ENCODE results near the gene SDK2. TPM values are rescaled to one million over a fixed set of nuclear protein-coding genes. Genes with fewer than 3 reads are reported as not detected.

The SDK2 gene
- total and polyA plus RNA-seq, 11 donors = 0.84 to 4.0 (median 2.6) TPM

DNA sequence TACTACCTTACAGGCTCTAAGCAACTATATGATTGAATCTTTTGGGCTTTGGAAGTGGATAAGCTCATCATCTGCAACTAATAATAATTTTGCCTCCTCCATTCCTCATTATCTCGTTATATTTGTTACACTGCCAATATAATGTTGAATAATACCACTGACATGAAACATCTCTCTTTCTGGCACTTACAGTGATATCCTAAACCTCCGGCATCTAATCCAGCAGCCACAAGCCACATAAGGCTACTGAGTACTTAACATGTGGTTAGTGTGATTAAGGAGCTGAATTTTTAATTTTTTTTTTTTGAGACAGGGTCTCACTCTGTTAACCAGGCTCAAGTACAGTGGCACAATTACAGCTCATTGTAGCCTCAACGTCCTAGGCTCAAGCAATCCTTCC lies 342.1 kb downstream of the SDK2 start:
- no peak for ATAC-seq
- no peak for TF ChIP-seq POLR2A (IDR thresholded peaks at IDR 0.05)
- TF ChIP-seq, protein P1, sequence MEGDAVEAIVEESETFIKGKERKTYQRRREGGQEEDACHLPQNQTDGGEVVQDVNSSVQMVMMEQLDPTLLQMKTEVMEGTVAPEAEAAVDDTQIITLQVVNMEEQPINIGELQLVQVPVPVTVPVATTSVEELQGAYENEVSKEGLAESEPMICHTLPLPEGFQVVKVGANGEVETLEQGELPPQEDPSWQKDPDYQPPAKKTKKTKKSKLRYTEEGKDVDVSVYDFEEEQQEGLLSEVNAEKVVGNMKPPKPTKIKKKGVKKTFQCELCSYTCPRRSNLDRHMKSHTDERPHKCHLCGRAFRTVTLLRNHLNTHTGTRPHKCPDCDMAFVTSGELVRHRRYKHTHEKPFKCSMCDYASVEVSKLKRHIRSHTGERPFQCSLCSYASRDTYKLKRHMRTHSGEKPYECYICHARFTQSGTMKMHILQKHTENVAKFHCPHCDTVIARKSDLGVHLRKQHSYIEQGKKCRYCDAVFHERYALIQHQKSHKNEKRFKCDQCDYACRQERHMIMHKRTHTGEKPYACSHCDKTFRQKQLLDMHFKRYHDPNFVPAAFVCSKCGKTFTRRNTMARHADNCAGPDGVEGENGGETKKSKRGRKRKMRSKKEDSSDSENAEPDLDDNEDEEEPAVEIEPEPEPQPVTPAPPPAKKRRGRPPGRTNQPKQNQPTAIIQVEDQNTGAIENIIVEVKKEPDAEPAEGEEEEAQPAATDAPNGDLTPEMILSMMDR (IDR thresholded peaks at IDR 0.05) = no peak
- peak overlapping the region in 3 of 12 donors; percentile 15 to 100 (median 96) for H3K27ac ChIP-seq

DNA sequence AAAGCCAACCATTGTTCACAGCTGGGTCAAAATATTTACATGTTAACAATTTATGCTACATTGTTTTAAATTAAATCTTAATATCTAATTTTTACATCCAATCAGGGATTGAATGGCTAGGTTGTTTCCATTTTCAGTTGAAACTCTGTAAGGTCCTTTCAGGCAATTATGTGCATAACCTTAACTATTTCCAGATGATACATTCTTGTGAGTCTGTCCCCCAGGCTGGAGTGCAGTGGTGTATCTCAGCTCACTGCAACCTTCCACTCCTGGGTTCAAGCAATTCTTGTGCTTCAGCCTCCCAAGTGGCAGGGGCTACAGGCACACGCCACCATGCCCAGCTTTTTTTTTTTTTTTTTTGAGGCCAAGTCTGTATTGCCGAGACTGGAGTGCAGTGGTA lies 342.9 kb downstream of the SDK2 start:
- Histone ChIP-seq H3K9me3 (no peaks in the 10 kb centered on the region), H3K36me3 (peaks cover 0 to 2% (median 0%) of the 10 kb centered on the region in 9 donors), H3K4me3 (no peak overlapping the region), H3K27ac (peak overlapping the region in 1 of 12 donors; percentile 100), H3K27me3 (no peaks in the 10 kb centered on the region), H3K4me1 (peaks cover 33 to 88% (median 64%) of the 10 kb centered on the region in 12 donors)
- no peak for DNase-seq
- TF ChIP-seq, protein P1 (IDR thresholded peaks at IDR 0.05) = no peak
- no peak for TF ChIP-seq POLR2A (IDR thresholded peaks at IDR 0.05)
- WGBS, 4 donors = 92 to 98% (median 93%) methylated on average over 2 of the region's 2 CpGs
- intact Hi-C loops (cut with DNase I) = loop anchor here in 1 of 10 donors (10.0 kb wide), 1 partner anchor 47 kb away; no protein-coding TSS in a partner anchor
- ATAC-seq = no peak

More for the DNA sequence above, 342.1 kb downstream of the SDK2 start:
- Histone ChIP-seq H3K4me1 (peaks cover 41 to 96% (median 72%) of the 10 kb centered on the region in 12 donors), H3K4me3 (no peak overlapping the region), H3K27me3 (no peaks in the 10 kb centered on the region), H3K36me3 (peaks cover 0 to 2% (median 0%) of the 10 kb centered on the region in 9 donors), H3K9me3 (no peaks in the 10 kb centered on the region)
- DNase-seq = no peak
- intact Hi-C loops (cut with DNase I) = loop anchor here in 1 of 10 donors (10.0 kb wide), 1 partner anchor 47 kb away; no protein-coding TSS in a partner anchor
- 43 to 45% (median 44%) methylated on average over 3 of the region's 3 CpGs for WGBS, 4 donors

DNA sequence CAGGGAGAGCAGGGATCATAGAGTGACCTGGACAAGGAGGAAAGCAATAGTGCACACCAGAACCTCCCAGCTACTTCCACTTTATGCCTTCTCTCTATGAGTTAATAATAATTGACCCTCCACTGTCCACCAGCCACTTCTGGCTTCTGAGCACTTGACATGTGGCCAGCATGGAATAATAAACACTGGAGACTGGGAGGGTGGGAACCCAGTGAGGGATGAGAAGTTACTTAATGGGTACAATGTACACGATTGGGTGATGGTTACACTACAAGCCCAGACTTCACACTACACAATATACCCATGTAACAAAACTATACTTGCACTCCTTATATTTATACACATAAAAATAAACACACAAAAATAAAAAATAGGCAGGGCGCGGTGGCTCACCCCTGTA lies 343.9 kb downstream of the SDK2 start:
- no peak overlapping the region for H3K4me3 ChIP-seq
- H3K36me3 ChIP-seq = peaks cover 0 to 2% (median 0%) of the 10 kb centered on the region in 9 donors
- H3K27me3 ChIP-seq = no peaks in the 10 kb centered on the region
- ATAC-seq (no peak), DNase-seq (no peak)
- WGBS, 4 donors = 82 to 89% (median 87%) methylated on average over 3 of the region's 3 CpGs
- peaks cover 26 to 82% (median 56%) of the 10 kb centered on the region in 12 donors for H3K4me1 ChIP-seq
- intact Hi-C loops (cut with DNase I) = loop anchor here in 1 of 10 donors (10.0 kb wide), 1 partner anchor 46 kb away; no protein-coding TSS in a partner anchor
- H3K9me3 ChIP-seq = no peaks in the 10 kb centered on the region
- TF ChIP-seq, protein P1 (IDR thresholded peaks at IDR 0.05) = no peak
- TF ChIP-seq POLR2A (IDR thresholded peaks at IDR 0.05) = no peak
- H3K27ac ChIP-seq = peak overlapping the region in 2 of 12 donors; percentile 22 to 100

DNA sequence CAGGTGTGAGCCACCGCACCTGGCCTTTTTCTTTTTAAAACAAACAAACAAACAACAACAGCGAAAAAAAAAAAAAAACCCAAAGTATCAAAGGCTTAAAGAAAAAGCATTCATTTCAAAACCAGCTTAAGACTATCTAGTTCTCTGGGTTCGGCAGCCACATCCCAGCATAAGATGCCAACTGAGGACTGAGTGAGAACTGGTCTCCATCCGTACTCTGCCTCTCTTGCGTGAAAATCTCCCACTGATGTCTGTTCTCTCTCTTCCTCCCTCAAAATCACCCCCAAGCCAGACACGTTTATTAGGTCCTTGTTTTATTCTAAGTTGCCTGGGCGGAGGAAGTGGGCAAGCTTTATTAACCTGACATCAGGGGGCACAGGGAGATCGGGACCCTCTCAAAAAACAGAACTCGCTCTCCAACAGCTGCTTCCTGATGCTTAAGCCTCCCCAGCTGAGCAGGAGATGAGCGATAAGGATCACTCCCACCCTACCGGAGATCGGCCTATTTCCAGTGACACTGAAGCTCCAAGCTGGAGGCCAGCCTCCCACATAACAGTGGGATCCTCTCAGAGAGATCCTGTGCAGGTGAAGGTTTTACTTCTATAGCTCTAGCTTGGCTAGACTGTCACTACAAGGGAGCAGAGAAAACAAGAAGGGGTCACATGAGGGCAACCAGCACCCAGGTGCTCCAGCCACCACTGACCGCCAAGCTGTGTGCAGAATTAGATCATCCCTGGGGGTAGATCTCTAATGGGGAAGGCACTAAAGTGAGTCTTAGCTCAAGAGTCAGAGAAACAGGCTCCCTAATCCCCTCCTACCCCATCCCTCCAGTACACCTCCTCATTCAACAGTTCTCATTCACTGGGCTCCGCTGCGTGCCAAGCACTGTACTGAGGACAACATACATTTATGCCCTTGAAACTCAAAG lies 346.0 kb downstream of the SDK2 start:
- Histone ChIP-seq H3K4me3 (peak overlapping the region in 2 of 12 donors; percentile 0), H3K27me3 (no peaks in the 10 kb centered on the region), H3K4me1 (peaks cover 25 to 82% (median 56%) of the 10 kb centered on the region in 12 donors), H3K27ac (peak overlapping the region in 11 of 12 donors; percentile 14 to 55 (median 46)), H3K9me3 (no peaks in the 10 kb centered on the region), H3K36me3 (peaks cover 0 to 2% (median 0%) of the 10 kb centered on the region in 9 donors)
- TF ChIP-seq POLR2A (IDR thresholded peaks at IDR 0.05) = no peak
- TF ChIP-seq, protein P1 (IDR thresholded peaks at IDR 0.05) = no peak
- intact Hi-C loops (cut with DNase I) = no loop called here
- WGBS, 4 donors = 40 to 58% (median 49%) methylated on average over 15 of the region's 15 CpGs
- peak; percentile 20 to 48 (median 32) for ATAC-seq
- DNase-seq = no peak
